Stimulated activated CD4-positive, alpha-beta T cell treated with anti-CD3 and anti-CD28 coated beads, Interleukin-1b, Interleukin-23, amount 100 ng/mL, for 24 hours (primary cell): ENCODE results near the gene ARHGAP18.
A peak's percentile ranks its signal among the peaks of the same experiment; 100 is the strongest.

Experiments
- DNase-seq, 4 experiments: peaks; one replicate each; pipeline ENCODE4 v3.0.0-alpha.2; 2020; ENCODE audit warnings: low read depth in 4 of 4, low spot score in 1 of 4

Gene ARHGAP18

GRCh38 chr6:129695373-129696027, 14.5 kb downstream of the ARHGAP18 start:
- DNase-seq = no peak

- no peak for DNase-seq
Measured at GRCh38 chr6:129694036-129694435, 15.9 kb downstream of the ARHGAP18 start.

- DNase-seq = no peak
Measured at GRCh38 chr6:129692467-129692866, 17.5 kb downstream of the ARHGAP18 start.

- DNase-seq = no peak
Measured at GRCh38 chr6:129691709-129692108, 18.3 kb downstream of the ARHGAP18 start.

- no peak for DNase-seq
Measured at GRCh38 chr6:129691043-129691640, 18.8 kb downstream of the ARHGAP18 start.

GRCh38 chr6:129686941-129687627, 22.9 kb downstream of the ARHGAP18 start:
- no peak for DNase-seq

- DNase-seq = no peak
Measured at GRCh38 chr6:129685662-129686031, 24.3 kb downstream of the ARHGAP18 start.

GRCh38 chr6:129684903-129685661, 24.9 kb downstream of the ARHGAP18 start:
- DNase-seq = no peak

GRCh38 chr6:129684323-129684884, 25.6 kb downstream of the ARHGAP18 start:
- no peak for DNase-seq

- peak in 2 of 4 experiments; percentile 23 to 38 for DNase-seq
Measured at GRCh38 chr6:129683601-129684322, 26.2 kb downstream of the ARHGAP18 start.

GRCh38 chr6:129681913-129682205, 28.1 kb downstream of the ARHGAP18 start:
- no peak for DNase-seq

GRCh38 chr6:129680633-129681032, 29.3 kb downstream of the ARHGAP18 start:
- DNase-seq = no peak

GRCh38 chr6:129679758-129680157, 30.2 kb downstream of the ARHGAP18 start:
- DNase-seq = no peak

- DNase-seq = no peak
Measured at GRCh38 chr6:129679275-129679674, 30.7 kb downstream of the ARHGAP18 start.

GRCh38 chr6:129678463-129678862, 31.5 kb downstream of the ARHGAP18 start:
- DNase-seq = no peak

- DNase-seq = no peak
Measured at GRCh38 chr6:129677620-129678325, 32.2 kb downstream of the ARHGAP18 start.

GRCh38 chr6:129675669-129676472, 34.1 kb downstream of the ARHGAP18 start:
- no peak for DNase-seq

GRCh38 chr6:129673748-129674147, 36.2 kb downstream of the ARHGAP18 start:
- DNase-seq = no peak

- DNase-seq = no peak
Measured at GRCh38 chr6:129672881-129673631, 36.9 kb downstream of the ARHGAP18 start.
